Activated gamma-delta T cell treated with anti-CD3 and anti-CD28 coated beads, Interleukin-2, amount 50 U/mL, for 16 hours (primary cell): ENCODE results near the gene BCL2L1.
"Not testable (repeated sequence)": the region's sequence is repeated elsewhere in the genome, so short reads cannot be mapped to it uniquely, and the experiment has no call there.

Source experiments
- DNase-seq: peaks from one replicate; pipeline ENCODE4 v3.0.0-alpha.2; 2020; ENCODE audit warnings: low read depth

Gene BCL2L1

DNA sequence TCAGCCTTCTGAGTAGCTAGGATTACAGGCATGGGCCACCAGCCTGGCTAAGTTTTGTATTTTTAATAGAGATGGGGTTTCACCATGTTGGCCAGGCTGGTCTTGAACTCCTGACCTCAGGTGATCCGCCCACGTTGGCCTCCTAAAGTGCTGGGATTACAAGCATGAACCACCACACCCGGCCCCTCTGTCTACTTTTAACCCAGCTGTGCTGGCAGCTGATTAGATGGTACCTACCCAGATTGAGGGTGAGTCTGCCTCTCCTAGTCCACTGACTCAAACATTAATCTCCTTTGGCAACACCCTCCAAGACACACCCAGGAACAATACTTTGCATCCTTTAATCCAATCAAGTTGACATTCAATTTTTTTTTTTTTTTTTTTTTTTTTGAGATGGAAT lies 74.6 kb downstream of the BCL2L1 start:
- DNase-seq: not testable (repeated sequence)

DNA sequence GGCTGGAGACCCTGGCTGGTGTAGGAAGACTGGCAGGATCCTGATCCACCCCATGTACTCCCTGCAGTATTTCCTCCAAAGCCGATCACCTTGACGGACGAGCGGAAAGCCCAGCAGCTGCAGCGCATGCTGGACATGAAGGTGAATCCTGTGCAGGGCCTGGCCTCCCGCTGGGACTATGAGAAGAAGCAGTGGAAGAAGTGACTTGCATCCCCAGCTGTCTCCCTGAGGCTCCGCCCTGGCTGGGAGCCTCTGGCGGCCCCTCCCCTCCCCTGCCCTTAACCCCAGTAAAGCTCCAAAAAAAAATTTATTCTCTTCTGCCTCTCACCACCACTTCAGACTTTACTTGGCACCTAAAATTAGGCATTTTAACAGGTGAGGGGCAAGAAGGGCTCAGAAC lies 78.0 kb downstream of the BCL2L1 start:
- DNase-seq: no peak

DNA sequence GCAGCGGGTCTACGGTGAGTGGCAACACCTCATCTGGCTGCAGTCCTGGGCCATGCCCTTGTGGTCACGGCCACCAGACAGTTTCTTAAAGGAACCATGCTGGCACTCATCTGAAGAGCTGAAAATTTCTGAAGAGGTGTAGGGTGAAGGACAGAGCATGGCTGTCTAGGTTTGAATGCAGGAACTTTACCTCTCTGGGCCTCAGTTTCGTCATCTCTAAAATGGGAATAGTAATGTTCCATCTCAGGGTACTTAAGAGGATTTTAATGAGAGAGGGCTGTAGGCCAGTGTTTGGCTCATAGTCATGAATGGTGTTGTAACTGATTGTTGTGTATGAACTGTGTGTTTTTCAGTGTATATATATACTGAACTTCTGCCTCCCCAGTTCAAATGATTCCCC lies 79.1 kb downstream of the BCL2L1 start:
- no peak for DNase-seq

DNA sequence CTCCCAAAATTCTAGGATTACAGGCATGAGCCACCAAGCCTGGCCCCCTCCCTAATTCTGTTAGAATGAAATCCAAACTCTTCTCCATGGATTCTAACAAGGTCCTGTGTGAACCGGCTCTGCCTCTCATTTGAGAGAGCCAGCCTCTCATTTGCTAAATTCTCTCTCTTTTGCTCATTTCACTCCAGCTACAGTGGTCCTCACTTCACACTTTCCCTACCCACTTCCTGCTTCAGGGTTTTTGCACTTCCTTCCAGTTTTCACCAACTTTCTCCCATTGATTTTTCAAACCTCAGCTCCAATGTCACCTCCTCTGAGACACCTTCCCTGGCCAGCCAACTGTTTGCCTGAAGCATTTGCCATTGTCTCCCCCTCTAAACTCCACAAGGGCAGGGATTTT lies 79.8 kb downstream of the BCL2L1 start:
- no peak for DNase-seq

DNA sequence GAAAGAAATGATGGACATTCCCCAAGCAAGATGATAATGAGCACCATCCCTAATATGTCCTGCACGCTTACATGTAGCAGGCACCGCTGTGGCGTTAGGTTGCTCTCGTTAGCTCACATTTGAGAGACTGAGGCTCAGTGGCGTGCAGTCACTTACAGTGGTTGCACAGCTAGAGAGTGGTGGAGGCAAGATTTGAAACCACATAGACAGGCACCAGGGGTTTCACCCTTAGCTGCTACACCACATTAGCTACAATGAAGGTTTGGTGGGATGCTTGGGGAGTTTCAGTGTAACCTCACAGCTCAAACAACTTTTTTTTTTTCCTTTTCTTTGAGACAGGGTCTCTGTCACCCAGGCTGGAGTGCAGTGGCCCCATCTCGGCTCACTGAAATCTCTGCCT lies 81.3 kb downstream of the BCL2L1 start:
- no peak for DNase-seq

DNA sequence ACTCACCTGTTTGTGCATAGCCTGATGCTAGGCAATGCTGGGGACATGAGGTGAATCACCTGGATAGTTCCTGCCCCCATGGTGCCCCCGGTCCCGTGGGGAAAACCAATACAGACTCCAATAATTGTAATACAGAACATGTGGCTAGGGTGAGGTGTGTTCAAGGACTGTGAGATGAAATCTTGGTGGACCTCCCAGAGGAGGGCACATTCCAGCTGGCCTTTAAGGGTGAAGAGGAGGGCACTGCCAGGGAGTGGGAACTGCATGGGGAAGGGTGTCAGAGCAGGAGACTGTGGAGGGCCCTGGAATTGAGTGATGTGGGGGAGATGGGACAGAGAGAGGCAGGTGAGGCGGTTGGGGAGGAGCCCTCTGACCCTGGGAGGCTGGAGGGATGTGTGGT lies 82.4 kb downstream of the BCL2L1 start:
- DNase-seq: no peak

DNA sequence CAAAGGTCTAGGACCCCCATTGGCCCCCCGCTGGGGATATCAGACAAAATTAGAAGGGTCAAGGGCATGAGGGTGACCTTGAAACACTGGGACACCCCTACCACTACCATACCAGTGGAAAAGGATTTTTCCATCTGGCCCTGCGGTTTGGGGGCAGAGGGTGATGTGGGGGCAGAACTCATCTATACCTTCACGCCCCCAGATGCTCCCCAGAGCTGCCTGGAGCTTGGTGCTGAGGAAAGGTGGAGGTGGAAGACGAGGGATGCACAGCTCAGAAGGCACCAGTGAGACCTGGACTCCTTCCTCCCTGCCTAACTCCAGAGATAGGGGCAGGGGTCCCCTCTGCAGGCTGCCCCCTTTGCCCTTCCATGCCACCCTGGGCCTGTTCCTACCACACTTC lies 83.9 kb downstream of the BCL2L1 start:
- no peak for DNase-seq

DNA sequence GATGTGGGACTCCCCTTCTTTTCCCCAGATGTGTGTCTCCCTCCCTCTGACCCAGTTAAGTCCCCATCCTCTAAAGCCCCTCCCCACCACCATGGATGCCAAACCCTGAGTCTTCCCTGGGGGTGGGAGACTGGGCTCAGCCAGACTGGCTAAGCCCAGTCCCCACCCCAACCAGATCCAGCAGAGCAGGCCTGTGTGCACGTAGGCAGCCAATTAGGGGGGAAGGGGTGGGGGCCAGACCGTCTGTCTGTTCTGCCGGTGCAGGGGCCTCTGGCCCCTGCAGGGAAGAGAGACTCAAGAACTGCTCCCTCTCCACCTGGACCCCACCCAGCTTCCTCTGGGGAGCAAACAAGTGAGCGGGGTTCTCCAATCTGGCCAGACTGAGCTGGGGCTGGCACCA lies 84.4 kb downstream of the BCL2L1 start:
- DNase-seq: no peak

DNA sequence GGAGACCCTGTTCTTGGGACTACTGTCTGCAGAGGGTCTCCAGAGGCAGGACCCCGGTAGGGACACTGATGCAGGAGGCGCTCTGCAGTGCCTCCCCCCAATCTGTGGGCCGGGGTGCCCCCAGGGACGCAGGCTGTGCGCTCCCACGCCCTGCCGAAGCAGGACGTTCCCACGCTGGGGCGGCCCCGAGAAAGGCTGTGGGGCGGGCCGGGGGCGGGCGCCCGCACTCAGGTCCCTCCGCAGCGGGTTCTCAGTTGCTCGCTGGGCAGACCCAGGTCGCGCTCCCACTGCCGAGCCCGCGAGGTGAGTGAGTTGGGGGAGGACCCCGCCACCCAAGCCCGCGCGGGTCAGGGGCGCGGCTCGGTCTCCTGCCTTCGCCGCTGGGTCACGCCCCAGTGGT lies 85.0 kb downstream of the BCL2L1 start, which contains the start of gene COX4I2:
COX4I2 (plus strand) TSS at position 253 of the 400 bp plus-strand sequence. CDS start 1,106 bp downstream, outside the sequence.
- DNase-seq: no peak

DNA sequence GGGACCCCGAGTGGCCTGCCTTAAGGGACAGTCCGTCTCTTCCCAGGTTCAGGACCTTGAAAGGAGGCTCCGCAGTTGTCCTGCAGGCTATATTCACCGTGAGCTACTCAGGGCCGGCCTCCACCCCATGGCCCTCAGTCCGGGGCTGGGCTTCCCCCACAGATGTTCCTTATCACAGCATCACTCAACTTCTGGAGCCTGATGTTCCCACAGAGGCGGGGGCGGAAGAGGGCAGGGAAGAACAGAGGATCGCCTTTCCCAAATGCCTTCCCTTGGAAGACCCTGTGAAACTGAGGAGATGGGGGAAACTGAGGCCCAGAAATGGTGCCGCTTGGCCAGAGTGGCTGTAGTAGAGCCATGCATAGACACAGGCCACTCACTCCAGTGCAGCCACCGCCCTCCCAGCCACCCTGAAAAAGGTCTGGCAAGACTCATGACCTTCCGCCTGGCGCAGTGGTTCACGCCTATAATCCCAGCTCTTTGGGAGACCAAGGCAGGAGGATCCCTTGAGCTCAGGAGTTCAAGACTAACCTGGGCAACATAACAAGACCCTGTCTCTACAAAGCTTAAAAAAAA lies 89.2 kb downstream of the BCL2L1 start:
- no peak for DNase-seq

DNA sequence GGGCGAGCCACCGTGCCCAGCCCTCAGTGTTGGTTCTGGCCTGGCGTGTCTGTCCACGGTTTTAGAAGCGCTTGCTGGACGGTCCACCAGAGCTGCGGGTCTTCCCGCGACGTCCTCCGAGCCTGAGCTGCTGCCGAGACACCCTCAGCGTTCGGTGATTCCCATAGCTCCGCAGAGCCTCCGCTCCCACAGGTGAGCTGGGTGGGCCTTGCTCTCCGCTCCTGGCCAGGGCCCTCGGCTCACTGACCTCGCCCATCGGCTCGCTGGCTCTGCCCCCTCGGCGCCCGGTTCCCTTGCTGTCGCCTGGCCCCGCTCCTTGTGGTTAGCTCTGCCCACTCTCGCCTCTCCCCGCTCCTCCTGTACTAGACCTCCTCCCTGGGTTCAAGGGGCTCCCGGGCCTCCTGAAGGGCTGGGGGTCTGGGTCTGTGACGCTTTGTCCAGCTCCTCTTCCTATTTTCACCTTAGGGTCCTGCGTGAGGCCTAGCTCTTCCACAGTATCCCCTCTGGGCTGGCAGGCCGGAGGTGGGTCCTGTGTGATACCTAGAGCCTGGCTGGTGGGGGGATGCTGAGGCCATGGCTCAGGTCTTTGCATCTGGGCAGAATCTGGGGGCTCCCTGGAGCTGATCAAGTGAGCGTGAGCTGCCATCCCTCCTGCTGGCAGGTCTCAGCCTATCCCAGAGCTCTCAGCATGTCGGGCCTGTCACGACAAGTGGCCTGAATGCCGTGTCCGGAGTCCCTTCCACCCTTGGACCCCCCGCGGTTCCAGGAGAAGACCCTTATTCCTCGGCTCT lies 89.9 kb downstream of the BCL2L1 start:
- no peak for DNase-seq

DNA sequence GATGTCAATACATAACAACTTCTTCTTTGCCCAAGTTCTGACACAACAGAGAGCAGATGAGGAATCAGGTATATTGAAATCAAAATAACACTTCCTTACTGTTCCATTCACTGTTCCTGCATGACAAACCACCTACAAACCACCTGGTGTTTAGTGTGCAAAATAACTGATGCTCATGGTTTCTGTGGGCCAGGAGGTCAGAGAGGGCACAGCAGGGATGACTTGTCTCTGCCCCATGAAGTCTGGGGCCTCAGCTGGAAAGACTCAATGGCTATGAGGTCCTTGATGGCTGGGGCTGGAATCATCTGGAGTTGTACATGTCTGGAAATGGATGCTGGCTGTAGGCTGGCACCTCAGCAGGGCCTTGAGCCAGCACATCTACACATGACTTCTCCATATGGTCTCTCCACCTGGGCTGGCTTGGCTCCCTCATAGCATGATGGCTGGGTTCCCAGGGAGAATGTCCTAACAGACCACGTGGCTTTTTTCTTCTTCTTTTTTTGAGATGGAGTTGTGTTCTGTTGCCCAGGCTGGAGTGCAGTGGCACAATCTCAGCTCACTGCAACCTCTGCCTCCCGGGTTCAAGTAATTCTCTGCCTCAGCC lies 92.4 kb downstream of the BCL2L1 start:
- no peak for DNase-seq

DNA sequence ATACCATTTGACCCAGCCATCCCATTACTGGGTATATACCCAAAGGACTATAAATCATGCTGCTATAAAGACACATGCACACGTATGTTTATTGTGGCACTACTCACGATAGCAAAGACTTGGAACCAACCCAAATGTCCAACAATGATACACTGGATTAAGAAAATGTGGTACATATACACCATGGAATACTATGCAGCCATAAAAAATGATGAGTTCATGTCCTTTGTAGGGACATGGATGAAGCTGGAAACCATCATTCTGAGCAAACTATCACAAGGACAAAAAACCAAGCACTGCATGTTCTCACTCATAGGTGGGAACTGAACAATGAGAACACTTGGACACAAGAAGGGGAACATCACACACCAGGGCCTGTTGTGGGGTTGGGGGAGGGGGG lies 94.6 kb downstream of the BCL2L1 start:
- not testable (repeated sequence) for DNase-seq

DNA sequence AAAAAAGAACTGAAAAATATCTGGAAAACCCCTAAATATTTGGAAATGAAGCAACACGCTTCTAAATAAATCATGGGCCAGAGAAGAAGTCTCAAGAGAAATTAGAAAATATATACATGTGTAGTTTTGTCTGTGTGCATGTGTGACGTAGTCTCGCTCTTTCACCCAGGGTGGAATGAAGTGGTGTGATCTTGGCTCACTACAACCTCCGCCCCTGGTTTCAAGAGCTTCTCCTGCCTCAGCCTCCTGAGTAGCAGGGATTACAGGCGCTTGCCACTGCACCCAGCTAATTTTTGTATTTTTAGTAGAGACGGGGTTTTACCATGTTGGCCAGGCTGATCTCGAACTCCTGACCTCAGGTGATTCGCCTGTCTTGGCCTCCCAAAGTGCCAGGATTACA lies 96.1 kb downstream of the BCL2L1 start:
- DNase-seq: not testable (repeated sequence)

DNA sequence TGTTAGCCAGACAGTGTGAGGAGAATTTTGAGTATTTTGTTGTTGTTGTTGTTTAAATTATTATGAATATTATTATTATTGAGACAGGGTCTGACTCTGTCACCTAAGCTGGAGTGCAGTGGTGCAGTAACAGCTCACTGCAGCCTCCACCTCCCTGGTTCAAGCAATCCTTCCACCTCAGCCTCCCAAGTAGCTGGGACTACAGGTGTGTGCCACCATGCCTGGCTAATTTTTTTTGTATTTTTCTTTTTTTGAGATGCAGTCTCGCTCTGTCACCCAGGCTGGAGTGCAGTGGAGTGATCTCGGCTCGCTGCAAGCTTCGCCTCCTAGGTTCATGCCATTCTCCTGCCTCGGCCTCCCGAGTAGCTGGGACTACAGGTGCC lies 99.6 kb downstream of the BCL2L1 start:
- not testable (repeated sequence) for DNase-seq

DNA sequence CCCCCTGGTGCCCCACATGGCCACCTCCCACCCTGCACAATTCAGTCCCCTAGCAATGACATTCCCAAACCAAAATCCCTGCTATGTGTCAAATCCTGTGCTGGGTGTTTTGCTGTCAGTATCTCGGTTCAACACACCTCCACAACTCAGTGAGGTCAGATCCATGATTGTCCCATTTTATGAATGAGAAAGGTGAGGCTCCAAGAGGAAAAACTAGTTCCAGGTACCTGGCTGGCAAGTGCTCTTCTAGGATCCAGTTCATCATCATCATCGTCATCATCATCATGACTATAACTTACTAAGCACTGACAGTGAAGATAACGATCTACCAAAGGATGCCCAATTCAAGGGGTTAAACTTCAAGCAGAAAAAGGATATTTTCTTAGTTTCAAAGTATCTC lies 102.4 kb downstream of the BCL2L1 start:
- DNase-seq: no peak

DNA sequence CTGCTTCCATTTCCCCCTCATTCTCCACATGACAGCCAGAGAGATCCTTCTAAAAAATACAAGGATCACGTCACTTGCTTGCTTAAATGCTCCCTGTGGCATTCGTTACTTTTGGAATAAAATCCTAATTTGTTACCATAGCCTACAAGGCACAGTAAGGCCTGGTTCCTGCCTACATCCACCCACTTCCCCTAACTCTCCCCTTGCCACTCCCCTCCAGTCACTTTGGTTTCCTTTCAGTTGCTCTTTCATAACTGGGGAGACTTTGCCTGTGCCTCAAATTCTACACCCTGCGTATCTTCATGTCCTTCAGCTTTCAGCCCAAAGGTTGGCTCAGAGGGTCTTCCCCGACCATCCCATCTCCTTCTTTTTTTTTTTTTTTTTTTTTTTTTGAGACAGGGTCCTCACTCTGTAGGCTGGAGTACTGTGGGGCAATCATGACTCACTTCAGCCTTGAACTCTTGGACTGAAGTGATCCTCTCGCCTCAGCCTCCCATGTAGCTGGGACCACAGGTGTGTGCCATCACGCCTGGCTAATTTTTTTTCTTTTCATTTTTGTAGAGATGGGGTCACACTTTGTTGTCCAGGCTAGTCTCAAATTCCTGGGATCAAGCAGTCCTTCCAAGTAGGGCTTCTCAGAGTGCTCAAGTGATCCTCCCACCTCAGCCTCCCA lies 105.1 kb downstream of the BCL2L1 start:
- DNase-seq: no peak

DNA sequence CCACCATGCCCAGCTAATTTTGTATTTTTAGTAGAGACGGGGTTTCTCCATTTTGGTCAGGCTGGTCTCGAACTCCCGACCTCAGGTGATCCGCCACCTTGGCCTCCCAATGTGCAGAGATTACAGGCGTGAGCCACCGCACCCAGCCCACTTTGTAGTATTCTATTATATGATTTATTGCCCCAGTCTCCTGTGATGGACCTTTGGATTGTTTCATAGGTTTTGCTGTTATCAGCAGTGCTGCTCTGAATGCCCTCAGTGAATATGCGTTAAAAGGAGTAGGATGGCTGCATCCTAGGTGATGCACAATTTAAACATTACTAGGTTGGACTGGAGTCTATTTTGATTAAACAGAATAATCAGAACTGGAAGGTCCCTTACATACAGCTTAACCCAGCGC lies 107.3 kb downstream of the BCL2L1 start:
- DNase-seq: no peak
